ENCODE data around the gene C8B.

The C8B gene

GRCh38 chr1:56972976-56973375 is 7.2 kb upstream of the C8B start:
- no peak for DNase-seq (ENCODE audit: low read depth in 3 of 3)

- no peak for DNase-seq (ENCODE audit: low read depth in 3 of 3)
These were observed 4.5 kb upstream of the C8B start for GRCh38 chr1:56970280-56970679.

GRCh38 chr1:56968878-56969495 is 3.2 kb upstream of the C8B start:
- DNase-seq (ENCODE audit: low read depth in 3 of 3), result no peak

GRCh38 chr1:56967900-56968832 is 2.4 kb upstream of the C8B start:
- no peak for DNase-seq (ENCODE audit: low read depth in 3 of 3)

- DNase-seq (ENCODE audit: low read depth in 3 of 3), result no peak
These were observed 1.5 kb upstream of the C8B start for GRCh38 chr1:56967355-56967754.

- no peak for DNase-seq (ENCODE audit: low read depth in 3 of 3)
These were observed 834 bp upstream of the C8B start for GRCh38 chr1:56966698-56966999.

GRCh38 chr1:56965191-56965590 is 624 bp downstream of the C8B start:
- no peak for DNase-seq (ENCODE audit: low read depth in 3 of 3)

- no peak for DNase-seq (ENCODE audit: low read depth in 3 of 3)
These were observed 1.3 kb downstream of the C8B start for GRCh38 chr1:56964349-56965017.

- DNase-seq (ENCODE audit: low read depth in 3 of 3), result no peak
These were observed 2.1 kb downstream of the C8B start for GRCh38 chr1:56963667-56964066.

GRCh38 chr1:56961426-56961825 is 4.4 kb downstream of the C8B start:
- no peak for DNase-seq (ENCODE audit: low read depth in 3 of 3)

GRCh38 chr1:56958526-56958925 is 7.3 kb downstream of the C8B start:
- DNase-seq (ENCODE audit: low read depth in 3 of 3), result no peak

- no peak for DNase-seq (ENCODE audit: low read depth in 3 of 3)
These were observed 7.9 kb downstream of the C8B start for GRCh38 chr1:56957931-56958330.

GRCh38 chr1:56954664-56955063 is 11.2 kb downstream of the C8B start:
- DNase-seq (ENCODE audit: low read depth in 3 of 3), result no peak

- DNase-seq (ENCODE audit: low read depth in 3 of 3), result no peak
These were observed 12.4 kb downstream of the C8B start for GRCh38 chr1:56953386-56953785.

- no peak for DNase-seq (ENCODE audit: low read depth in 3 of 3)
These were observed 13.3 kb downstream of the C8B start for GRCh38 chr1:56952501-56952900.

- DNase-seq (ENCODE audit: low read depth in 3 of 3), result no peak
These were observed 17.3 kb downstream of the C8B start for GRCh38 chr1:56948403-56949023.

GRCh38 chr1:56940039-56940438 is 25.8 kb downstream of the C8B start:
- no peak for DNase-seq (ENCODE audit: low read depth in 3 of 3)

GRCh38 chr1:56939209-56939608 is 26.6 kb downstream of the C8B start:
- DNase-seq (ENCODE audit: low read depth in 3 of 3), result no peak

GRCh38 chr1:56938646-56939045 is 27.2 kb downstream of the C8B start:
- no peak for DNase-seq (ENCODE audit: low read depth in 3 of 3)

- no peak for DNase-seq (ENCODE audit: low read depth in 3 of 3)
These were observed 31.3 kb downstream of the C8B start for GRCh38 chr1:56934430-56935060.

GRCh38 chr1:56933606-56934005 is 32.2 kb downstream of the C8B start:
- DNase-seq (ENCODE audit: low read depth in 3 of 3), result no peak

- DNase-seq (ENCODE audit: low read depth in 3 of 3), result no peak
These were observed 32.7 kb downstream of the C8B start for GRCh38 chr1:56933161-56933560.

All from stimulated activated CD4-positive, alpha-beta T cell treated with anti-CD3 and anti-CD28 coated beads, TNF-alpha, amount 100 ng/mL, for 24 hours (primary cell).